ENCODE measurements around the gene VASP. TPM values are rescaled to one million over a fixed set of nuclear protein-coding genes. Genes with fewer than 3 reads are reported as not detected.

The VASP gene
- total and polyA plus RNA-seq, 9 of the 15 experiments (the other 6 are each of a cell fraction or from before 2014, with no cell fraction given) = 16.7 to 261 (median 112) TPM

- no peak for TF ChIP-seq ARID4B (CRISPR knock-in tag; IDR thresholded peaks at IDR 0.05)
- TF ChIP-seq ZNF668 (CRISPR knock-in tag; IDR thresholded peaks at IDR 0.05) = no peak
- no peak for TF ChIP-seq HDAC1 (IDR thresholded peaks at IDR 0.05)
- TF ChIP-seq, protein P1, sequence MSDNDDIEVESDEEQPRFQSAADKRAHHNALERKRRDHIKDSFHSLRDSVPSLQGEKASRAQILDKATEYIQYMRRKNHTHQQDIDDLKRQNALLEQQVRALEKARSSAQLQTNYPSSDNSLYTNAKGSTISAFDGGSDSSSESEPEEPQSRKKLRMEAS (CRISPR knock-in tag; IDR thresholded peaks at IDR 0.05) = no peak
- no peak for TF ChIP-seq DLX4 (CRISPR knock-in tag; IDR thresholded peaks at IDR 0.05)
- no peak for TF ChIP-seq PTRF (tag; IDR thresholded peaks at IDR 0.05)
- TF ChIP-seq, protein P2, sequence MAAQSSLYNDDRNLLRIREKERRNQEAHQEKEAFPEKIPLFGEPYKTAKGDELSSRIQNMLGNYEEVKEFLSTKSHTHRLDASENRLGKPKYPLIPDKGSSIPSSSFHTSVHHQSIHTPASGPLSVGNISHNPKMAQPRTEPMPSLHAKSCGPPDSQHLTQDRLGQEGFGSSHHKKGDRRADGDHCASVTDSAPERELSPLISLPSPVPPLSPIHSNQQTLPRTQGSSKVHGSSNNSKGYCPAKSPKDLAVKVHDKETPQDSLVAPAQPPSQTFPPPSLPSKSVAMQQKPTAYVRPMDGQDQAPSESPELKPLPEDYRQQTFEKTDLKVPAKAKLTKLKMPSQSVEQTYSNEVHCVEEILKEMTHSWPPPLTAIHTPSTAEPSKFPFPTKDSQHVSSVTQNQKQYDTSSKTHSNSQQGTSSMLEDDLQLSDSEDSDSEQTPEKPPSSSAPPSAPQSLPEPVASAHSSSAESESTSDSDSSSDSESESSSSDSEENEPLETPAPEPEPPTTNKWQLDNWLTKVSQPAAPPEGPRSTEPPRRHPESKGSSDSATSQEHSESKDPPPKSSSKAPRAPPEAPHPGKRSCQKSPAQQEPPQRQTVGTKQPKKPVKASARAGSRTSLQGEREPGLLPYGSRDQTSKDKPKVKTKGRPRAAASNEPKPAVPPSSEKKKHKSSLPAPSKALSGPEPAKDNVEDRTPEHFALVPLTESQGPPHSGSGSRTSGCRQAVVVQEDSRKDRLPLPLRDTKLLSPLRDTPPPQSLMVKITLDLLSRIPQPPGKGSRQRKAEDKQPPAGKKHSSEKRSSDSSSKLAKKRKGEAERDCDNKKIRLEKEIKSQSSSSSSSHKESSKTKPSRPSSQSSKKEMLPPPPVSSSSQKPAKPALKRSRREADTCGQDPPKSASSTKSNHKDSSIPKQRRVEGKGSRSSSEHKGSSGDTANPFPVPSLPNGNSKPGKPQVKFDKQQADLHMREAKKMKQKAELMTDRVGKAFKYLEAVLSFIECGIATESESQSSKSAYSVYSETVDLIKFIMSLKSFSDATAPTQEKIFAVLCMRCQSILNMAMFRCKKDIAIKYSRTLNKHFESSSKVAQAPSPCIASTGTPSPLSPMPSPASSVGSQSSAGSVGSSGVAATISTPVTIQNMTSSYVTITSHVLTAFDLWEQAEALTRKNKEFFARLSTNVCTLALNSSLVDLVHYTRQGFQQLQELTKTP (IDR thresholded peaks at IDR 0.05; ENCODE audit: low read depth in 1 of 2, partially characterized antibody in 2 of 2) = peak; percentile 62 to 99
- TF ChIP-seq, protein P3, sequence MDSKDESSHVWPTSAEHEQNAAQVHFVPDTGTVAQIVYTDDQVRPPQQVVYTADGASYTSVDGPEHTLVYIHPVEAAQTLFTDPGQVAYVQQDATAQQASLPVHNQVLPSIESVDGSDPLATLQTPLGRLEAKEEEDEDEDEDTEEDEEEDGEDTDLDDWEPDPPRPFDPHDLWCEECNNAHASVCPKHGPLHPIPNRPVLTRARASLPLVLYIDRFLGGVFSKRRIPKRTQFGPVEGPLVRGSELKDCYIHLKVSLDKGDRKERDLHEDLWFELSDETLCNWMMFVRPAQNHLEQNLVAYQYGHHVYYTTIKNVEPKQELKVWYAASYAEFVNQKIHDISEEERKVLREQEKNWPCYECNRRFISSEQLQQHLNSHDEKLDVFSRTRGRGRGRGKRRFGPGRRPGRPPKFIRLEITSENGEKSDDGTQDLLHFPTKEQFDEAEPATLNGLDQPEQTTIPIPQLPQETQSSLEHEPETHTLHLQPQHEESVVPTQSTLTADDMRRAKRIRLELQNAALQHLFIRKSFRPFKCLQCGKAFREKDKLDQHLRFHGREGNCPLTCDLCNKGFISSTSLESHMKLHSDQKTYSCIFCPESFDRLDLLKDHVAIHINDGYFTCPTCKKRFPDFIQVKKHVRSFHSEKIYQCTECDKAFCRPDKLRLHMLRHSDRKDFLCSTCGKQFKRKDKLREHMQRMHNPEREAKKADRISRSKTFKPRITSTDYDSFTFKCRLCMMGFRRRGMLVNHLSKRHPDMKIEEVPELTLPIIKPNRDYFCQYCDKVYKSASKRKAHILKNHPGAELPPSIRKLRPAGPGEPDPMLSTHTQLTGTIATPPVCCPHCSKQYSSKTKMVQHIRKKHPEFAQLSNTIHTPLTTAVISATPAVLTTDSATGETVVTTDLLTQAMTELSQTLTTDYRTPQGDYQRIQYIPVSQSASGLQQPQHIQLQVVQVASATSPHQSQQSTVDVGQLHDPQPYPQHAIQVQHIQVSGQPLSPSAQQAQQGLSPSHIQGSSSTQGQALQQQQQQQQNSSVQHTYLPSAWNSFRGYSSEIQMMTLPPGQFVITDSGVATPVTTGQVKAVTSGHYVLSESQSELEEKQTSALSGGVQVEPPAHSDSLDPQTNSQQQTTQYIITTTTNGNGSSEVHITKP (IDR thresholded peaks at IDR 0.05; ENCODE audit: partially characterized antibody) = no peak
- peak; percentile 83 for TF ChIP-seq GABPB1 (CRISPR knock-in tag; IDR thresholded peaks at IDR 0.05)
- TF ChIP-seq MAFF (IDR thresholded peaks at IDR 0.05; ENCODE audit: low read length) = peak; percentile 52
- TF ChIP-seq, protein P4, sequence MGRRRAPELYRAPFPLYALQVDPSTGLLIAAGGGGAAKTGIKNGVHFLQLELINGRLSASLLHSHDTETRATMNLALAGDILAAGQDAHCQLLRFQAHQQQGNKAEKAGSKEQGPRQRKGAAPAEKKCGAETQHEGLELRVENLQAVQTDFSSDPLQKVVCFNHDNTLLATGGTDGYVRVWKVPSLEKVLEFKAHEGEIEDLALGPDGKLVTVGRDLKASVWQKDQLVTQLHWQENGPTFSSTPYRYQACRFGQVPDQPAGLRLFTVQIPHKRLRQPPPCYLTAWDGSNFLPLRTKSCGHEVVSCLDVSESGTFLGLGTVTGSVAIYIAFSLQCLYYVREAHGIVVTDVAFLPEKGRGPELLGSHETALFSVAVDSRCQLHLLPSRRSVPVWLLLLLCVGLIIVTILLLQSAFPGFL (CRISPR knock-in tag; IDR thresholded peaks at IDR 0.05) = no peak
- peak; percentile 19; the same call in 1 of the 2 replicates for TF ChIP-seq ATF7 (IDR thresholded peaks at IDR 0.05)
Observed at GRCh38 chr19:45485305-45486077, 21.8 kb upstream of the VASP start (continued).

Data from K562 (cell line).